PC-3 (cell line): ENCODE data around the gene HSD11B1. TPM values are rescaled to one million over a fixed set of nuclear protein-coding genes. Genes with fewer than 3 reads are reported as not detected.

ENCODE experiments used
- ATAC-seq: fragments of 200-7000 bp; cut with Tn5 transposase; 2 replicates; pipeline ENCODE4 v1.9.1; 2020; ENCODE audit warnings: mild to moderate bottlenecking, moderate library complexity
- BruUV-seq: library from RNA; stranded (reverse); fragments of 400-500 nt; replicated peaks from 2 replicates; lab custom pipeline; 2021; lab: Mats Ljungman, UMichigan
- CTCF ChIA-PET: fragments of 300-600 bp; sonication (Branson Sonifier 250); formaldehyde crosslinking; loops from one replicate; lab custom pipeline; 2022; ENCODE audit warnings: antibody characterized with exemption; lab: Charles Lee
- POLR2A ChIA-PET: fragments of 300-600 bp; sonication (Branson Sonifier 250); formaldehyde crosslinking; loops from one replicate; lab custom pipeline; 2022; ENCODE audit warnings: antibody characterized with exemption; ENCODE audit not compliant: unreplicated experiment; lab: Charles Lee
- DNase-seq: peaks from one replicate; pipeline ENCODE4 v3.0.0-alpha.2; 2015
- H2AFZ ChIP-seq: fragments of 300-600 bp; sonication (generic); 2 replicates; pipeline ENCODE4 v1.6.0; 2016; ENCODE audit warnings: antibody characterized with exemption, low read length
- H3F3A ChIP-seq: fragments of 300-600 bp; sonication (generic); one replicate; pipeline ENCODE4 v1.6.0; 2017; ENCODE audit warnings: antibody characterized with exemption, low read length, control low read depth, mild to moderate bottlenecking; ENCODE audit not compliant: unreplicated experiment
- H3K27ac ChIP-seq: fragments of 300-600 bp; sonication (generic); 2 replicates; pipeline ENCODE4 v1.5.1; 2016; ENCODE audit warnings: mild to moderate bottlenecking, low read length
- H3K27me3 ChIP-seq: fragments of 300-600 bp; sonication (generic); 2 replicates; pipeline ENCODE4 v1.6.1; 2016; ENCODE audit warnings: low read length, mixed read lengths
- H3K36me3 ChIP-seq: fragments of 300-600 bp; sonication (generic); 2 replicates; pipeline ENCODE4 v1.6.1; 2016; ENCODE audit warnings: low read depth, mixed run types, low read length, mixed read lengths
- H3K4me1 ChIP-seq: fragments of 300-600 bp; sonication (generic); 2 replicates; pipeline ENCODE4 v1.5.1; 2016; ENCODE audit warnings: low read length; ENCODE audit not compliant: insufficient read depth
- H3K4me2 ChIP-seq: fragments of 300-600 bp; sonication (generic); 2 replicates; pipeline ENCODE4 v1.6.0; 2016; ENCODE audit warnings: low read length
- H3K4me3 ChIP-seq: fragments of 300-600 bp; sonication (generic); 2 replicates; pipeline ENCODE4 v1.5.1; 2016; ENCODE audit warnings: mild to moderate bottlenecking, low read length, mixed read lengths
- H3K79me2 ChIP-seq: fragments of 300-600 bp; sonication (generic); 2 replicates; pipeline ENCODE4 v1.6.1; 2017; ENCODE audit warnings: low read length, mixed read lengths
- H3K9ac ChIP-seq: fragments of 300-600 bp; sonication (generic); 2 replicates; pipeline ENCODE4 v1.6.0; 2016; ENCODE audit warnings: mild to moderate bottlenecking, low read length
- H3K9me2 ChIP-seq: fragments of 300-600 bp; sonication (generic); replicated peaks from 2 replicates; pipeline ENCODE4 v1.6.1; 2016; ENCODE audit warnings: mixed run types, low read length, mixed read lengths
- H3K9me3 ChIP-seq: fragments of 300-600 bp; sonication (generic); 2 replicates; pipeline ENCODE4 v1.6.1; 2016; ENCODE audit warnings: low read length, mixed read lengths
- H4K20me1 ChIP-seq: fragments of 300-600 bp; sonication (generic); 2 replicates; pipeline ENCODE4 v1.6.1; 2016; ENCODE audit warnings: low read length, mixed read lengths
- EZH2 ChIP-seq: fragments of 300-600 bp; sonication (generic); IDR thresholded peaks from one replicate; pipeline ENCODE4 v1.6.1; 2017; ENCODE audit warnings: antibody characterized with exemption, mild to moderate bottlenecking, low read length; ENCODE audit not compliant: unreplicated experiment
- EZH2phosphoT487 ChIP-seq: fragments of 300-600 bp; sonication (generic); IDR thresholded peaks from 2 replicates; pipeline ENCODE4 v1.6.1; 2018; ENCODE audit warnings: mild to moderate bottlenecking, antibody characterized with exemption, low read length, borderline replicate concordance
- intact Hi-C: fragments of 100-400 bp; cut with micrococcal nuclease; formaldehyde crosslinking; loops from 2 replicates; pipeline ENCODE4 v1.9.0; 2023
- total RNA-seq: library from RNA; depleted of rRNA; stranded (reverse); fragments of >200 nt; gene quantifications from 2 replicates; pipeline ENCODE4 v1.2.3, GENCODE V29; 2014
- TF ChIP-seq, protein P1 (sequence below): fragments of 300-600 bp; sonication (generic); conservative IDR thresholded peaks from 2 replicates; pipeline ENCODE4 v1.5.1; 2017; ENCODE audit warnings: antibody characterized with exemption, low read depth, mild to moderate bottlenecking, low read length

HSD11B1 gene
- total RNA-seq, 1 experiment from 2014 or later = not detected

DNA sequence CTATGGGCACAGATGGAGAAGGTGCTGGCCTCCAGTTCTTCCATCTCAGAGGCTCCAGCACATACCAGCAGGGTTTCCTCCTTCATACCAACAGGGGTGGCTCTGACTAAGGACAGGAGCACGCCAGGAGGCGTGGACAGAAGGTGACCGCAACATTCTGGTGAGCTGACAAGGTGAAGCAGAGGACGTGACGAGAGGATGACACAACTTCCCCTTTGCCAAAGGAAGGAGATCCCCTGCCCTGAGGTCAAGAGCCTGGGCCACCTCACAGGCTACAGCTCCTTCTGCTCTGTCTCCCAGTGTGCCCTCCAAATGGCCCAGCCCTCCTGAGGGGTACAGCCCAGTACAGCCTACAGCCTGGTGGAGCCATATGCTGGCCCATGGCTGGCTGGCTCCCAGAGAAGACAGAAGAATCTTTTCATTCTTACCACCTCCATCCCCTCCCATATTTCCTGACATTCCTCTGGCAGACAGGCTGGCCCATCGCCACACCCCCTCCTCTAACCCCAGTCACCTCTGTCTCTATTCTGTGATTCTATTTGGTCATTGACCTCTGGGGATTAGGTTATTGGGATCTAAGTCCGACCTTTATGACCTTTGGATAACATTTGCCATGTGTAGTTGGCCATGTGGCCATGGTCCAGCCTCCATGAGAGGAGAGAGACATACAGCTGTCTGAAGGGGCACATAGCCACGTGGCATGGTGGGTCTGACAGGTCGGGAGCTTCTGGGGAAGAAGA is 47.3 kb upstream of the HSD11B1 start:
- Histone ChIP-seq H3K27me3 (no peaks in the 10 kb centered on the region), H3K4me3 (no peak overlapping the region), H3K27ac (peak overlapping the region; percentile 95), H3F3A (peaks cover 14% of the 10 kb centered on the region), H3K36me3 (no peaks in the 10 kb centered on the region), H3K4me1 (peaks cover 79% of the 10 kb centered on the region), H2AFZ (no peak overlapping the region), H3K9ac (peak overlapping the region; percentile 55), H3K79me2 (peaks cover 21% of the 10 kb centered on the region), H3K4me2 (peak overlapping the region; percentile 56), H3K9me2 (no peaks in the 10 kb centered on the region), H4K20me1 (no peaks in the 10 kb centered on the region), H3K9me3 (no peaks in the 10 kb centered on the region)
- DNase-seq (peak; percentile 99), ATAC-seq (peak; percentile 64)
- ChIA-PET CTCF (no interaction called here), POLR2A (interaction anchor here (1.4 kb wide), 1 partner anchor 18 kb away, joined by 13 read pairs; the partner anchor contains the start of gene G0S2)
- no TSS peak for BruUV-seq
- TF ChIP-seq EZH2phosphoT487 = no peak
- TF ChIP-seq EZH2 = no peak
- TF ChIP-seq, protein P1, sequence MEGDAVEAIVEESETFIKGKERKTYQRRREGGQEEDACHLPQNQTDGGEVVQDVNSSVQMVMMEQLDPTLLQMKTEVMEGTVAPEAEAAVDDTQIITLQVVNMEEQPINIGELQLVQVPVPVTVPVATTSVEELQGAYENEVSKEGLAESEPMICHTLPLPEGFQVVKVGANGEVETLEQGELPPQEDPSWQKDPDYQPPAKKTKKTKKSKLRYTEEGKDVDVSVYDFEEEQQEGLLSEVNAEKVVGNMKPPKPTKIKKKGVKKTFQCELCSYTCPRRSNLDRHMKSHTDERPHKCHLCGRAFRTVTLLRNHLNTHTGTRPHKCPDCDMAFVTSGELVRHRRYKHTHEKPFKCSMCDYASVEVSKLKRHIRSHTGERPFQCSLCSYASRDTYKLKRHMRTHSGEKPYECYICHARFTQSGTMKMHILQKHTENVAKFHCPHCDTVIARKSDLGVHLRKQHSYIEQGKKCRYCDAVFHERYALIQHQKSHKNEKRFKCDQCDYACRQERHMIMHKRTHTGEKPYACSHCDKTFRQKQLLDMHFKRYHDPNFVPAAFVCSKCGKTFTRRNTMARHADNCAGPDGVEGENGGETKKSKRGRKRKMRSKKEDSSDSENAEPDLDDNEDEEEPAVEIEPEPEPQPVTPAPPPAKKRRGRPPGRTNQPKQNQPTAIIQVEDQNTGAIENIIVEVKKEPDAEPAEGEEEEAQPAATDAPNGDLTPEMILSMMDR = no peak
- intact Hi-C loops = no loop called here

DNA sequence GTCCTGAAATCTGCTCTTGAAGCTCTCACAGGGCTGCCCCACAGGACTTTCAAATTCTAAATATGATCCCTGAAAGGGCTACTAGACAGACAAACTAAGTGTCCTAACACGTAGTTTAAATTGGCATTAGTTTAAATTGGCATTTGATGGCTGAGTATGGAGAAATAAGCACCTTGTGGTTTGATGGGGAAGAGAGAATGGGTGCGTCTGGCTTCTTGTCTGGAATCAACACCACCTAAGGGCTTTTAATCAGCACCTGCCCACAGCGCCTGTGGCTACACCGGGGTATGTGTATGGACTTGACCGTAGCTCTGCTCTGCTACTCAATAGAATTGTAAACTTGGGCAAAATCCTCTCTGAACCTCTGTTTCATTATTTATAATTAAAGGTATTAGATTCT is 46.7 kb upstream of the HSD11B1 start:
- peak overlapping the region; percentile 95 for H3K27ac ChIP-seq
- POLR2A ChIA-PET = interaction anchor here (1.4 kb wide), 1 partner anchor 17 kb away, joined by 13 read pairs; the partner anchor contains the start of gene G0S2

More for the DNA sequence above, 46.7 kb upstream of the HSD11B1 start:
- no peaks in the 10 kb centered on the region for H3K27me3 ChIP-seq
- H3K36me3 ChIP-seq = no peaks in the 10 kb centered on the region
- no peak for ATAC-seq
- BruUV-seq = no TSS peak
- DNase-seq = no peak
- H3K9me2 ChIP-seq = no peaks in the 10 kb centered on the region
- TF ChIP-seq EZH2 (no peak), EZH2phosphoT487 (no peak)
- TF ChIP-seq, protein P1 = no peak
- H3F3A ChIP-seq = peaks cover 11% of the 10 kb centered on the region
- intact Hi-C loops = no loop called here
- no peak overlapping the region for H3K4me3 ChIP-seq
- no peaks in the 10 kb centered on the region for H3K9me3 ChIP-seq
- CTCF ChIA-PET = no interaction called here
- peaks cover 80% of the 10 kb centered on the region for H3K4me1 ChIP-seq
- peak overlapping the region; percentile 46 for H3K9ac ChIP-seq
- no peak overlapping the region for H2AFZ ChIP-seq
- H3K4me2 ChIP-seq = peak overlapping the region; percentile 56; the same call in 1 of the 2 replicates
- no peaks in the 10 kb centered on the region for H4K20me1 ChIP-seq
- H3K79me2 ChIP-seq = peaks cover 16% of the 10 kb centered on the region
